Stomach smooth muscle (tissue), 2 donors: ENCODE results near the gene APOB.
"Not testable (repeated sequence)": the region's sequence is repeated elsewhere in the genome, so short reads cannot be mapped to it uniquely, and the experiment has no call there.

ENCODE experiments used
- H3K27ac ChIP-seq: one replicate; pipeline ENCODE4 v1.7.0; 2013; ENCODE audit warnings: mild to moderate bottlenecking, low read length, inconsistent platforms
- H3K27me3 ChIP-seq, 2 donors: one replicate each; pipeline ENCODE4 v1.7.0; 2013; ENCODE audit warnings: low read length in 2 of 2; ENCODE audit not compliant: insufficient read depth in 2 of 2, control insufficient read depth in 1 of 2
- H3K36me3 ChIP-seq, 2 donors: one replicate each; pipeline ENCODE4 v1.7.0; 2013; ENCODE audit warnings: low read length in 2 of 2; ENCODE audit not compliant: control insufficient read depth in 2 of 2, insufficient read depth in 2 of 2
- H3K4me1 ChIP-seq: one replicate; pipeline ENCODE4 v1.7.0; 2013; ENCODE audit warnings: low read length; ENCODE audit not compliant: control insufficient read depth, insufficient read depth
- H3K4me3 ChIP-seq, 2 donors: one replicate each; pipeline ENCODE4 v1.7.0; 2013; ENCODE audit warnings: low read length in 2 of 2
- H3K9ac ChIP-seq, 2 donors: one replicate each; pipeline ENCODE4 v1.7.0; 2013; ENCODE audit warnings: low read length in 2 of 2, mild to moderate bottlenecking in 1 of 2
- H3K9me3 ChIP-seq, 2 donors: one replicate each; pipeline ENCODE4 v1.7.0; 2013; ENCODE audit warnings: low read length in 2 of 2; ENCODE audit not compliant: control insufficient read depth in 2 of 2
- donor health status: healthy.
- donor health status: Pancreatic carcinoma.

Gene APOB

GRCh38 chr2:21030983-21031968, 12.6 kb downstream of the APOB start:
- H3K9me3 ChIP-seq: no peaks in the 10 kb centered on the region
- H3K4me3 ChIP-seq: no peak overlapping the region
- H3K27ac ChIP-seq: no peak overlapping the region
- H3K36me3 ChIP-seq: no peaks in the 10 kb centered on the region
- H3K27me3 ChIP-seq: no peaks in the 10 kb centered on the region
- no peaks in the 10 kb centered on the region for H3K4me1 ChIP-seq
- H3K9ac ChIP-seq: no peak overlapping the region

GRCh38 chr2:21029519-21029918, 14.4 kb downstream of the APOB start:
- Histone ChIP-seq H3K36me3 (no peaks in the 10 kb centered on the region), H3K27me3 (no peaks in the 10 kb centered on the region)

GRCh38 chr2:21028951-21029350, 14.9 kb downstream of the APOB start:
- H3K4me1 ChIP-seq, H3K27ac ChIP-seq, H3K36me3 ChIP-seq, H3K27me3 ChIP-seq, H3K9me3 ChIP-seq, H3K9ac ChIP-seq, H3K4me3 ChIP-seq: not testable (repeated sequence)

More at GRCh38 chr2:21029519-21029918, 14.4 kb downstream of the APOB start:
- Histone ChIP-seq H3K9ac (no peak overlapping the region), H3K4me3 (no peak overlapping the region), H3K27ac (no peak overlapping the region), H3K4me1 (no peaks in the 10 kb centered on the region), H3K9me3 (no peaks in the 10 kb centered on the region)

- no peak overlapping the region for H3K4me3 ChIP-seq
- no peaks in the 10 kb centered on the region for H3K27me3 ChIP-seq
- H3K9ac ChIP-seq: no peak overlapping the region
- no peak overlapping the region for H3K27ac ChIP-seq
- no peaks in the 10 kb centered on the region for H3K4me1 ChIP-seq
- H3K9me3 ChIP-seq: no peaks in the 10 kb centered on the region
- H3K36me3 ChIP-seq: no peaks in the 10 kb centered on the region
These were observed 15.6 kb downstream of the APOB start for GRCh38 chr2:21028021-21028947.

GRCh38 chr2:21026479-21027282, 17.2 kb downstream of the APOB start:
- Histone ChIP-seq H3K27ac (no peak overlapping the region), H3K27me3 (no peaks in the 10 kb centered on the region), H3K4me3 (no peak overlapping the region), H3K36me3 (no peaks in the 10 kb centered on the region), H3K4me1 (no peaks in the 10 kb centered on the region), H3K9me3 (no peaks in the 10 kb centered on the region), H3K9ac (no peak overlapping the region)

GRCh38 chr2:21025690-21026478, 18.0 kb downstream of the APOB start:
- Histone ChIP-seq H3K27me3 (no peaks in the 10 kb centered on the region), H3K9me3 (no peaks in the 10 kb centered on the region), H3K36me3 (no peaks in the 10 kb centered on the region), H3K9ac (no peak overlapping the region), H3K27ac (no peak overlapping the region), H3K4me1 (no peaks in the 10 kb centered on the region), H3K4me3 (no peak overlapping the region)

GRCh38 chr2:21024722-21025389, 19.0 kb downstream of the APOB start:
- no peak overlapping the region for H3K4me3 ChIP-seq
- no peaks in the 10 kb centered on the region for H3K4me1 ChIP-seq
- no peaks in the 10 kb centered on the region for H3K36me3 ChIP-seq
- no peak overlapping the region for H3K27ac ChIP-seq
- H3K9me3 ChIP-seq: no peaks in the 10 kb centered on the region
- H3K9ac ChIP-seq: no peak overlapping the region
- H3K27me3 ChIP-seq: no peaks in the 10 kb centered on the region

GRCh38 chr2:21024198-21024597, 19.7 kb downstream of the APOB start:
- Histone ChIP-seq H3K27me3 (no peaks in the 10 kb centered on the region), H3K9me3 (no peaks in the 10 kb centered on the region), H3K9ac (no peak overlapping the region), H3K4me1 (no peaks in the 10 kb centered on the region), H3K4me3 (no peak overlapping the region), H3K36me3 (no peaks in the 10 kb centered on the region), H3K27ac (no peak overlapping the region)

- Histone ChIP-seq H3K9me3 (no peaks in the 10 kb centered on the region), H3K4me3 (no peak overlapping the region), H3K4me1 (no peaks in the 10 kb centered on the region), H3K27ac (no peak overlapping the region), H3K9ac (no peak overlapping the region), H3K36me3 (no peaks in the 10 kb centered on the region), H3K27me3 (no peaks in the 10 kb centered on the region)
These were observed 20.3 kb downstream of the APOB start for GRCh38 chr2:21023419-21024181.
